Right cardiac atrium (tissue), 5 donors: ENCODE measurements around the gene AFAP1. TPM values are rescaled to one million over a fixed set of nuclear protein-coding genes. Genes with fewer than 3 reads are reported as not detected.

ENCODE experiments used
- ATAC-seq, 2 donors: fragments of 200-7000 bp; cut with Tn5 transposase; one replicate each; pipeline versions ENCODE4 v1.8.0 to v1.9.1; 2020; ENCODE audit warnings: moderate library complexity in 2 of 2, mild to moderate bottlenecking in 1 of 2
- DNase-seq, 3 donors: peaks; one replicate each; pipeline ENCODE4 v3.0.0-alpha.2; 2020
- H3K27ac ChIP-seq: one replicate; pipeline ENCODE4 v1.5.1; 2013; ENCODE audit warnings: mild to moderate bottlenecking, low read length, control low read depth, moderate library complexity
- H3K27me3 ChIP-seq: one replicate; pipeline ENCODE4 v1.6.1; 2013; ENCODE audit not compliant: control insufficient read depth, insufficient read depth
- H3K4me1 ChIP-seq: one replicate; pipeline ENCODE4 v1.6.1; 2013; ENCODE audit warnings: low read length; ENCODE audit not compliant: control insufficient read depth, insufficient read depth
- H3K4me3 ChIP-seq: one replicate; pipeline ENCODE4 v1.5.1; 2013; ENCODE audit warnings: low read length, control low read depth
- H3K9me3 ChIP-seq: one replicate; pipeline ENCODE4 v1.6.1; 2013; ENCODE audit warnings: low read length; ENCODE audit not compliant: control insufficient read depth
- WGBS: extraction: QIAGEN DNeasy Blood & Tissue Kit; methylation state at CpG from one replicate; pipeline ENCODE4 v1.1.7; 2013; 5-methylcytosine and 5-hydroxymethylcytosine counted together
- intact Hi-C, 4 donors: fragments of 100-400 bp; cut with DNase I; formaldehyde crosslinking; loops; one replicate each; pipeline versions ENCODE4 v1.11.0 to v1.14.0; 2022 to 2023
- polyA plus RNA-seq: library from polyadenylated mRNA; stranded (reverse); fragments of 200-250 nt; gene quantifications from one replicate; pipeline ENCODE4 v1.2.3, GENCODE V29; 2013
- total RNA-seq, 4 donors: library from RNA; stranded (reverse); fragmentation: NEBNext Ultra II Directional; extraction: Animal tissue kit (Norgen Biotek cat#: 25700); gene quantifications; one replicate each; pipeline ENCODE4 v1.2.1, GENCODE V29; 2021
- donor health status: healthy with polysubstance abuse.
- donor health status: DM: no; HTN: yes; CAD: no.
- donor health status: DM: no; HTN: no; CAD: no.
- donor health status: DM: no; HTN: yes; CAD: no; lungs with severe emphysema.
- donor health status: DM: yes; HTN: yes; CAD: no.

AFAP1 gene
- total and polyA plus RNA-seq, 5 donors, result 7.8 to 43.6 (median 25.4) TPM

GRCh38 chr4:7826176-7826908 lies 113.3 kb downstream of the AFAP1 start:
- Histone ChIP-seq H3K27ac (no peak overlapping the region), H3K27me3 (no peaks in the 10 kb centered on the region), H3K9me3 (no peaks in the 10 kb centered on the region), H3K4me3 (no peak overlapping the region), H3K4me1 (peaks cover 12% of the 10 kb centered on the region)
- DNase-seq (peak in 1 of 3 donors; percentile 45), ATAC-seq (no peak)
- 83% methylated on average over 12 of the region's 12 CpGs for WGBS
- intact Hi-C loops, result no loop called here

- no peaks in the 10 kb centered on the region for H3K9me3 ChIP-seq
- peaks cover 14% of the 10 kb centered on the region for H3K4me1 ChIP-seq
- ATAC-seq (no peak), DNase-seq (no peak)
- intact Hi-C loops, result no loop called here
- WGBS, result 55% methylated on average over 5 of the region's 5 CpGs
- no peak overlapping the region for H3K27ac ChIP-seq
- no peak overlapping the region for H3K4me3 ChIP-seq
- H3K27me3 ChIP-seq, result no peaks in the 10 kb centered on the region
Observed at GRCh38 chr4:7824218-7824617, 115.4 kb downstream of the AFAP1 start.

GRCh38 chr4:7823416-7823824 lies 116.2 kb downstream of the AFAP1 start:
- H3K4me1 ChIP-seq, result peaks cover 13% of the 10 kb centered on the region
- peak overlapping the region; percentile 86 for H3K27ac ChIP-seq
- 34% methylated on average over 9 of the region's 9 CpGs for WGBS
- no peaks in the 10 kb centered on the region for H3K27me3 ChIP-seq
- DNase-seq, result peak; percentile 88 to 96 (median 92)
- no peaks in the 10 kb centered on the region for H3K9me3 ChIP-seq
- H3K4me3 ChIP-seq, result no peak overlapping the region
- peak; percentile 94 to 97 for ATAC-seq
- intact Hi-C loops, result no loop called here

GRCh38 chr4:7822877-7823276 lies 116.8 kb downstream of the AFAP1 start:
- DNase-seq (peak; percentile 53 to 79 (median 65)), ATAC-seq (peak; percentile 62 to 75)
- 31% methylated on average over 4 of the region's 4 CpGs for WGBS
- H3K27me3 ChIP-seq, result no peaks in the 10 kb centered on the region
- intact Hi-C loops, result no loop called here
- peak overlapping the region; percentile 75 for H3K27ac ChIP-seq
- H3K4me3 ChIP-seq, result no peak overlapping the region
- H3K4me1 ChIP-seq, result peaks cover 12% of the 10 kb centered on the region
- H3K9me3 ChIP-seq, result no peaks in the 10 kb centered on the region

GRCh38 chr4:7822137-7822505 lies 117.5 kb downstream of the AFAP1 start:
- Histone ChIP-seq H3K27me3 (no peaks in the 10 kb centered on the region), H3K9me3 (no peaks in the 10 kb centered on the region), H3K27ac (peak overlapping the region; percentile 23), H3K4me1 (peaks cover 12% of the 10 kb centered on the region), H3K4me3 (no peak overlapping the region)
- ATAC-seq, result no peak
- intact Hi-C loops, result no loop called here
- WGBS, result 67% methylated on average over 6 of the region's 6 CpGs
- no peak for DNase-seq

GRCh38 chr4:7821245-7822136 lies 118.2 kb downstream of the AFAP1 start:
- ATAC-seq, result peak in 1 of 2 donors; percentile 22
- intact Hi-C loops, result no loop called here
- Histone ChIP-seq H3K9me3 (no peaks in the 10 kb centered on the region), H3K4me1 (peaks cover 12% of the 10 kb centered on the region), H3K27me3 (no peaks in the 10 kb centered on the region), H3K27ac (peak overlapping the region; percentile 25), H3K4me3 (no peak overlapping the region)
- WGBS, result 63% methylated on average over 11 of the region's 11 CpGs
- peak in 1 of 3 donors; percentile 29 for DNase-seq

GRCh38 chr4:7820031-7820818 lies 119.4 kb downstream of the AFAP1 start:
- Histone ChIP-seq H3K27me3 (no peaks in the 10 kb centered on the region), H3K27ac (peak overlapping the region; percentile 8), H3K4me1 (peaks cover 12% of the 10 kb centered on the region), H3K4me3 (no peak overlapping the region), H3K9me3 (no peaks in the 10 kb centered on the region)
- intact Hi-C loops, result no loop called here
- DNase-seq (peak in 2 of 3 donors; percentile 53 to 71), ATAC-seq (no peak)
- 74% methylated on average over 11 of the region's 11 CpGs for WGBS

GRCh38 chr4:7819446-7819845 lies 120.2 kb downstream of the AFAP1 start:
- no peak overlapping the region for H3K27ac ChIP-seq
- DNase-seq (no peak), ATAC-seq (no peak)
- H3K4me1 ChIP-seq, result peaks cover 12% of the 10 kb centered on the region
- H3K4me3 ChIP-seq, result no peak overlapping the region
- intact Hi-C loops, result no loop called here
- no peaks in the 10 kb centered on the region for H3K9me3 ChIP-seq
- H3K27me3 ChIP-seq, result no peaks in the 10 kb centered on the region
- WGBS, result 85% methylated on average over 9 of the region's 9 CpGs

- DNase-seq (peak; percentile 55 to 79 (median 74)), ATAC-seq (peak; percentile 28 to 29)
- no peak overlapping the region for H3K4me3 ChIP-seq
- peak overlapping the region; percentile 25 for H3K27ac ChIP-seq
- H3K9me3 ChIP-seq, result no peaks in the 10 kb centered on the region
- WGBS, result 59% methylated on average over 5 of the region's 5 CpGs
- H3K4me1 ChIP-seq, result peaks cover 8% of the 10 kb centered on the region
- H3K27me3 ChIP-seq, result no peaks in the 10 kb centered on the region
- intact Hi-C loops, result no loop called here
Observed at GRCh38 chr4:7818399-7818911, 121.2 kb downstream of the AFAP1 start.

- DNase-seq (peak in 1 of 3 donors; percentile 20), ATAC-seq (no peak)
- intact Hi-C loops, result no loop called here
- Histone ChIP-seq H3K27me3 (no peaks in the 10 kb centered on the region), H3K4me1 (peaks cover 8% of the 10 kb centered on the region), H3K27ac (peak overlapping the region; percentile 25), H3K4me3 (no peak overlapping the region), H3K9me3 (no peaks in the 10 kb centered on the region)
- WGBS, result 58% methylated on average over 6 of the region's 6 CpGs
Observed at GRCh38 chr4:7817877-7818398, 121.7 kb downstream of the AFAP1 start.
